NCI-H2171 treated with DMSO at 0.1 percent for 48 hours (cell line): Measurements from ENCODE around the gene ENAM.

Source experiments
- DNase-seq: peaks from one replicate; lab custom pipeline; 2025; lab: John Stamatoyannopoulos, UW

Gene ENAM

GRCh38 chr4:70628444-70628843 is at the start of gene ENAM:
ENAM (plus strand) TSS chr4:70628744; CDS start chr4:70629501, 757 bp downstream.
- no peak for DNase-seq

- DNase-seq, result no peak
These were observed 46.6 kb upstream of the ENAM start for GRCh38 chr4:70581980-70582379.

- no peak for DNase-seq
These were observed 44.4 kb upstream of the ENAM start for GRCh38 chr4:70583952-70584834.

- no peak for DNase-seq
These were observed 41.7 kb upstream of the ENAM start for GRCh38 chr4:70586841-70587240.

GRCh38 chr4:70589785-70590184 is 38.8 kb upstream of the ENAM start:
- DNase-seq, result no peak

GRCh38 chr4:70591955-70592582 is 36.5 kb upstream of the ENAM start, which contains the start of gene AMBN:
AMBN (plus strand) TSS chr4:70592256; CDS start chr4:70592359, 103 bp downstream.
- DNase-seq, result no peak

GRCh38 chr4:70594196-70594595 is 34.3 kb upstream of the ENAM start:
- no peak for DNase-seq

GRCh38 chr4:70600305-70600704 is 28.2 kb upstream of the ENAM start:
- no peak for DNase-seq

GRCh38 chr4:70600977-70601376 is 27.6 kb upstream of the ENAM start:
- DNase-seq, result no peak

GRCh38 chr4:70601422-70602039 is 27.0 kb upstream of the ENAM start:
- DNase-seq, result peak; percentile 80

GRCh38 chr4:70603856-70604255 is 24.7 kb upstream of the ENAM start:
- no peak for DNase-seq

- no peak for DNase-seq
These were observed 22.1 kb upstream of the ENAM start for GRCh38 chr4:70606459-70606858.

- DNase-seq, result no peak
These were observed 21.1 kb upstream of the ENAM start for GRCh38 chr4:70607334-70607853.

GRCh38 chr4:70608324-70608723 is 20.2 kb upstream of the ENAM start:
- DNase-seq, result no peak

- no peak for DNase-seq
These were observed 15.0 kb upstream of the ENAM start for GRCh38 chr4:70613306-70614183.

GRCh38 chr4:70614184-70614555 is 14.4 kb upstream of the ENAM start:
- DNase-seq, result no peak

GRCh38 chr4:70619288-70619687 is 9.3 kb upstream of the ENAM start:
- DNase-seq, result no peak

GRCh38 chr4:70619778-70620177 is 8.8 kb upstream of the ENAM start:
- no peak for DNase-seq

GRCh38 chr4:70623323-70623722 is 5.2 kb upstream of the ENAM start:
- no peak for DNase-seq

- DNase-seq, result no peak
These were observed 4.2 kb upstream of the ENAM start for GRCh38 chr4:70624226-70624793.

- no peak for DNase-seq
These were observed 924 bp upstream of the ENAM start for GRCh38 chr4:70627620-70628019.
